ENCODE results near the gene PDILT. TPM values are rescaled to one million over a fixed set of nuclear protein-coding genes. Genes with fewer than 3 reads are reported as not detected.
"Not testable (repeated sequence)": the region's sequence is repeated elsewhere in the genome, so short reads cannot be mapped to it uniquely, and the experiment has no call there.

Gene PDILT
- total RNA-seq, 1 experiment from 2014 or later: not detected

- H2BK5ac ChIP-seq (ENCODE audit: insufficient read length, low read length): no peak overlapping the region
- no peak overlapping the region for H2AFZ ChIP-seq (ENCODE audit: low read length)
- H2BK12ac ChIP-seq (ENCODE audit: insufficient read length, low read depth, low read length): no peak overlapping the region
- no peaks in the 10 kb centered on the region for H3K23me2 ChIP-seq (ENCODE audit: insufficient read length, low read depth, low read length, poor library complexity, severe bottlenecking)
- H4K8ac ChIP-seq (replicated peaks; ENCODE audit: insufficient read length, low read depth, low read length): no peak overlapping the region
- H2AK5ac ChIP-seq (ENCODE audit: insufficient read length, low read length): no peak overlapping the region
- no peaks in the 10 kb centered on the region for H3K79me1 ChIP-seq (ENCODE audit: insufficient read depth, low read depth, low read length, poor library complexity, severe bottlenecking)
- H3K9me3 ChIP-seq (ENCODE audit: control insufficient read depth, low read depth, low read length): no peaks in the 10 kb centered on the region
- H2BK20ac ChIP-seq (ENCODE audit: low read depth, low read length, poor library complexity, severe bottlenecking): no peak overlapping the region
- H3K23ac ChIP-seq (ENCODE audit: insufficient read length, low read depth, low read length): no peak overlapping the region
- Mint-ChIP-seq H3K27ac (no peak overlapping the region), H3K36me3 (ENCODE audit: insufficient read depth in 1 of 3, low read depth in 3 of 3) (no peaks in the 10 kb centered on the region; a peak in 1 of 7 replicates), H3K27me3 (ENCODE audit: low read depth) (peaks cover 2% of the 10 kb centered on the region; the same call in 1 of the 2 replicates), H3K9me3 (peaks cover 7 to 16% of the 10 kb centered on the region in 2 experiments; a peak in 3 of 5 replicates), H3K4me3 (no peak overlapping the region), H3K4me1 (no peaks in the 10 kb centered on the region)
- H3K14ac ChIP-seq (ENCODE audit: insufficient read depth, low read length): no peak overlapping the region
- no CpG with 5 or more reads among the region's 2 CpGs for WGBS (ENCODE audit: extremely low coverage, insufficient read length, low lambda C conversion rate)
- H4K5ac ChIP-seq (ENCODE audit: insufficient read length, low read depth, low read length): no peak overlapping the region
- no peak overlapping the region for H3K18ac ChIP-seq (ENCODE audit: insufficient read length, low read depth, low read length)
- no peak overlapping the region for H3K4ac ChIP-seq (ENCODE audit: low read depth, low read length)
- H3K4me1 ChIP-seq (ENCODE audit: insufficient read depth, low read length): no peaks in the 10 kb centered on the region
- H4K91ac ChIP-seq (ENCODE audit: insufficient read length, low read depth, low read length): no peak overlapping the region
- H3K79me2 ChIP-seq (ENCODE audit: insufficient read depth, low read length): no peaks in the 10 kb centered on the region
- H3K27me3 ChIP-seq (ENCODE audit: insufficient read depth, low read length): no peaks in the 10 kb centered on the region
- no peak overlapping the region for H3K9ac ChIP-seq (ENCODE audit: extremely low read depth, insufficient read length, low read length)
- H2BK120ac ChIP-seq (ENCODE audit: low read depth, low read length, poor library complexity, severe bottlenecking): no peak overlapping the region
- no peak overlapping the region for H3T11ph ChIP-seq (ENCODE audit: low read length)
- no peak overlapping the region for H3K27ac ChIP-seq (ENCODE audit: insufficient read length, low read depth, low read length)
- no peaks in the 10 kb centered on the region for H4K20me1 ChIP-seq (ENCODE audit: control insufficient read depth, insufficient read depth, insufficient read length)
- H3K56ac ChIP-seq (ENCODE audit: insufficient read length, low read depth, low read length): no peak overlapping the region
- TF ChIP-seq CTCF (conservative IDR thresholded peaks at IDR 0.05): no peak
- H3K4me2 ChIP-seq (ENCODE audit: insufficient read depth, insufficient read length, low read length): no peak overlapping the region
- no peak overlapping the region for H2BK15ac ChIP-seq (ENCODE audit: low read depth, low read length)
- no peak for DNase-seq
Observed at GRCh38 chr16:20424129-20424866, 19.8 kb upstream of the PDILT start.

- not testable (repeated sequence) for H2BK12ac ChIP-seq (ENCODE audit: insufficient read length, low read depth, low read length); H3K23ac ChIP-seq (ENCODE audit: insufficient read length, low read depth, low read length); H4K8ac ChIP-seq (replicated peaks; ENCODE audit: insufficient read length, low read depth, low read length); H3K4me2 ChIP-seq (ENCODE audit: insufficient read depth, insufficient read length, low read length); H4K5ac ChIP-seq (ENCODE audit: insufficient read length, low read depth, low read length); H3K9ac ChIP-seq (ENCODE audit: extremely low read depth, insufficient read length, low read length); H3K79me2 ChIP-seq (ENCODE audit: insufficient read depth, low read length); H4K20me1 ChIP-seq (ENCODE audit: control insufficient read depth, insufficient read depth, insufficient read length); H2AFZ ChIP-seq (ENCODE audit: low read length); H3K27me3 Mint-ChIP-seq (ENCODE audit: low read depth); H3K4me1 Mint-ChIP-seq; H3K36me3 Mint-ChIP-seq (ENCODE audit: insufficient read depth in 1 of 3, low read depth in 3 of 3); H3K18ac ChIP-seq (ENCODE audit: insufficient read length, low read depth, low read length); H4K91ac ChIP-seq (ENCODE audit: insufficient read length, low read depth, low read length); H2AK5ac ChIP-seq (ENCODE audit: insufficient read length, low read length); H3K23me2 ChIP-seq (ENCODE audit: insufficient read length, low read depth, low read length, poor library complexity, severe bottlenecking); DNase-seq; H3K27ac ChIP-seq (ENCODE audit: insufficient read length, low read depth, low read length); H3K9me3 ChIP-seq (ENCODE audit: control insufficient read depth, low read depth, low read length); H3T11ph ChIP-seq (ENCODE audit: low read length); H3K27ac Mint-ChIP-seq; H3K27me3 ChIP-seq (ENCODE audit: insufficient read depth, low read length); H3K4me3 Mint-ChIP-seq; H3K4ac ChIP-seq (ENCODE audit: low read depth, low read length); H3K56ac ChIP-seq (ENCODE audit: insufficient read length, low read depth, low read length); H2BK15ac ChIP-seq (ENCODE audit: low read depth, low read length); H2BK20ac ChIP-seq (ENCODE audit: low read depth, low read length, poor library complexity, severe bottlenecking); H2BK120ac ChIP-seq (ENCODE audit: low read depth, low read length, poor library complexity, severe bottlenecking); H3K14ac ChIP-seq (ENCODE audit: insufficient read depth, low read length); H2BK5ac ChIP-seq (ENCODE audit: insufficient read length, low read length); H3K79me1 ChIP-seq (ENCODE audit: insufficient read depth, low read depth, low read length, poor library complexity, severe bottlenecking); H3K4me1 ChIP-seq (ENCODE audit: insufficient read depth, low read length)
- peaks cover 5 to 15% of the 10 kb centered on the region in 2 experiments; a peak in 3 of 5 replicates for H3K9me3 Mint-ChIP-seq
- no CpG with 5 or more reads among the region's 5 CpGs for WGBS (ENCODE audit: extremely low coverage, insufficient read length, low lambda C conversion rate)
Observed at GRCh38 chr16:20423772-20424128, 19.2 kb upstream of the PDILT start.

All from H9 (cell line).